Measurements from ENCODE around the gene CREB5. TPM values are rescaled to one million over a fixed set of nuclear protein-coding genes. Genes with fewer than 3 reads are reported as not detected.

CREB5 gene
- total and polyA plus RNA-seq, 2 of the 8 experiments (the other 6 are each of a cell fraction or from before 2014, with no cell fraction given) = 2.4 to 2.7 TPM

DNA sequence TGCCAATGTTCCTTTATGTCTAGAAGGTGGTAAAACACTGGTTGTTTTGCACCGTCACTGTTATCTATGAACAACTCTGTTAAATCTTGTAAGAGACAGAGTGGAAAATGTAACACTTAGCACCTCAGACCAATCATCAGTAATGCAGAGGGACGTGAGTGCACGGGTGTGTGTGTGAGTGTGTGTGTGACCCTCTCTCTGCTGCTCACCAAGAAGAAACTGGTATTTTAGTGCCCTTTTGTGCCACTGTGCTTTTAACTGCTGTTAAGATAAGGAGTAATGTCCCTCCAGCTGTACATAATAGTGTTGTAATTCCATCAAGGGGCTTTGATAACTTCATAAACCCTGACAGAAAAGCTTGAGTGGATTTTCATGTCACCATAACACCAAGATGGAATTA lies 130.1 kb downstream of the CREB5 start:
- Histone ChIP-seq H3K36me3 (ENCODE audit: control insufficient read depth in 2 of 4, insufficient read depth in 4 of 4, low read length in 3 of 4) (no peaks in the 10 kb centered on the region), H3K14ac (ENCODE audit: insufficient read length) (no peak overlapping the region), H3K27ac (ENCODE audit: low read depth, low read length) (no peak overlapping the region), H4K20me1 (replicated peaks in 1 of 2; ENCODE audit: control insufficient read depth in 1 of 2, insufficient read depth in 2 of 2, low read length in 2 of 2) (no peaks in the 10 kb centered on the region), H3K27me3 (replicated peaks in 1 of 4; ENCODE audit: control insufficient read depth in 3 of 4, extremely low read depth in 1 of 4, insufficient read depth in 3 of 4, low read length in 3 of 4) (no peaks in the 10 kb centered on the region; a peak in 1 of 7 replicates), H2BK5ac (ENCODE audit: low read depth, low read length) (no peak overlapping the region), H2BK20ac (ENCODE audit: low read length) (no peak overlapping the region), H2BK15ac (ENCODE audit: low read length) (no peak overlapping the region), H3K4me1 (replicated peaks in 1 of 4; ENCODE audit: control insufficient read depth in 3 of 4, insufficient read depth in 4 of 4, low read length in 3 of 4) (no peaks in the 10 kb centered on the region), H3K4me3 (ENCODE audit: extremely low read depth in 1 of 4, insufficient read depth in 2 of 4, low read depth in 3 of 4, low read length in 4 of 4) (no peak overlapping the region), H3K56ac (replicated peaks; ENCODE audit: insufficient read length, low read depth, low read length) (no peak overlapping the region), H3K4me2 (ENCODE audit: insufficient read depth in 1 of 2, low read depth in 2 of 2, low read length in 2 of 2) (no peak overlapping the region), H2AK5ac (ENCODE audit: low read depth, low read length) (no peak overlapping the region), H3K18ac (ENCODE audit: extremely low read depth, low read length) (no peak overlapping the region), H3K23me2 (ENCODE audit: low read depth, low read length) (no peaks in the 10 kb centered on the region), H3K23ac (ENCODE audit: insufficient read length) (no peak overlapping the region), H4K91ac (replicated peaks; ENCODE audit: insufficient read length, low read length) (no peak overlapping the region), H3K9ac (replicated peaks in 1 of 4; ENCODE audit: extremely low read depth in 1 of 4, low read depth in 3 of 4, low read length in 3 of 4) (no peak overlapping the region), H4K5ac (ENCODE audit: insufficient read length, low read depth, low read length) (no peak overlapping the region), H3K79me2 (ENCODE audit: control insufficient read depth in 1 of 2, insufficient read depth in 2 of 2, low read length in 2 of 2) (no peaks in the 10 kb centered on the region), H3K79me1 (ENCODE audit: low read depth, low read length) (no peaks in the 10 kb centered on the region), H3K4ac (replicated peaks; ENCODE audit: insufficient read length, low read depth, low read length) (no peak overlapping the region), H3K9me3 (ENCODE audit: insufficient read depth in 2 of 2, low read depth in 1 of 2, low read length in 1 of 2) (peaks cover 0 to 4% of the 10 kb centered on the region in 2 experiments; a peak in 1 of 4 replicates), H2AFZ (ENCODE audit: low read length) (0 out of 2 replicates have a peak overlapping the region, but pooled peaks have one; percentile 81), H2BK12ac (ENCODE audit: low read depth, low read length) (no peak overlapping the region), H2BK120ac (replicated peaks; ENCODE audit: low read depth, low read length) (no peak overlapping the region), H4K8ac (ENCODE audit: extremely low read depth, insufficient read depth, low read length) (no peak overlapping the region)
- DNase-seq (ENCODE audit: low read depth in 1 of 2, low spot score in 2 of 2) (no peak), FAIRE-seq (no peak)
- TF ChIP-seq RNF2 (IDR thresholded peaks at IDR 0.05; ENCODE audit: borderline replicate concordance, low read depth, low read length, missing control alignments, poor library complexity, severe bottlenecking) (no peak), RXRA (IDR thresholded peaks at IDR 0.05; ENCODE audit: insufficient read depth, low read depth, low read length) (no peak), CREB1 (IDR thresholded peaks at IDR 0.05) (no peak), EGR1 (IDR thresholded peaks at IDR 0.05; ENCODE audit: borderline replicate concordance, low read depth, low read length) (no peak), PHF8 (conservative IDR thresholded peaks at IDR 0.05; ENCODE audit: low read depth, low read length) (no peak), TBP (IDR thresholded peaks at IDR 0.05; ENCODE audit: low read depth, low read length) (no peak)
- TF ChIP-seq, protein P1, sequence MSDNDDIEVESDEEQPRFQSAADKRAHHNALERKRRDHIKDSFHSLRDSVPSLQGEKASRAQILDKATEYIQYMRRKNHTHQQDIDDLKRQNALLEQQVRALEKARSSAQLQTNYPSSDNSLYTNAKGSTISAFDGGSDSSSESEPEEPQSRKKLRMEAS (IDR thresholded peaks at IDR 0.05) = no peak
- TF ChIP-seq, protein P2, sequence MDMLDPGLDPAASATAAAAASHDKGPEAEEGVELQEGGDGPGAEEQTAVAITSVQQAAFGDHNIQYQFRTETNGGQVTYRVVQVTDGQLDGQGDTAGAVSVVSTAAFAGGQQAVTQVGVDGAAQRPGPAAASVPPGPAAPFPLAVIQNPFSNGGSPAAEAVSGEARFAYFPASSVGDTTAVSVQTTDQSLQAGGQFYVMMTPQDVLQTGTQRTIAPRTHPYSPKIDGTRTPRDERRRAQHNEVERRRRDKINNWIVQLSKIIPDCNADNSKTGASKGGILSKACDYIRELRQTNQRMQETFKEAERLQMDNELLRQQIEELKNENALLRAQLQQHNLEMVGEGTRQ (IDR thresholded peaks at IDR 0.05; ENCODE audit: low read length) = no peak
- WGBS, 2 experiments (ENCODE audit: extremely low coverage in 1 of 2, insufficient coverage in 1 of 2, insufficient read length in 1 of 2, insufficient replicate concordance in 2 of 2, low coverage in 1 of 2, low lambda C conversion rate in 2 of 2, missing lambda C conversion rate in 1 of 2) = 96% methylated on average over 3 of the region's 3 CpGs; no CpG with 5 or more reads in 1 of the 2 experiments
- ChIA-PET POLR2A (ENCODE audit: partially characterized antibody) (no interaction called here), CTCF (ENCODE audit: partially characterized antibody) (interaction anchor here (0.8 to 1.2 kb wide), 2 partner anchors 130 to 165 kb away, joined by 3 read pairs; partner anchors contain the start of gene CREB5)
